Rectal smooth muscle tissue (tissue), 1 donor: ENCODE measurements around the gene COL27A1.

Experiments
- H3K27ac ChIP-seq: one replicate; pipeline ENCODE4 v1.7.0; 2013; ENCODE audit warnings: low read depth, low read length, inconsistent platforms
- H3K27me3 ChIP-seq: one replicate; pipeline ENCODE4 v1.7.0; 2013; ENCODE audit warnings: low read length; ENCODE audit not compliant: control insufficient read depth, insufficient read depth
- H3K36me3 ChIP-seq: one replicate; pipeline ENCODE4 v1.7.0; 2013; ENCODE audit warnings: low read length; ENCODE audit not compliant: control insufficient read depth, insufficient read depth
- H3K4me1 ChIP-seq: one replicate; pipeline ENCODE4 v1.7.0; 2013; ENCODE audit warnings: low read length; ENCODE audit not compliant: control insufficient read depth, insufficient read depth
- H3K4me3 ChIP-seq: one replicate; pipeline ENCODE4 v1.7.0; 2013; ENCODE audit warnings: low read length
- H3K9ac ChIP-seq: one replicate; pipeline ENCODE4 v1.7.0; 2013; ENCODE audit warnings: low read length

The COL27A1 gene

DNA sequence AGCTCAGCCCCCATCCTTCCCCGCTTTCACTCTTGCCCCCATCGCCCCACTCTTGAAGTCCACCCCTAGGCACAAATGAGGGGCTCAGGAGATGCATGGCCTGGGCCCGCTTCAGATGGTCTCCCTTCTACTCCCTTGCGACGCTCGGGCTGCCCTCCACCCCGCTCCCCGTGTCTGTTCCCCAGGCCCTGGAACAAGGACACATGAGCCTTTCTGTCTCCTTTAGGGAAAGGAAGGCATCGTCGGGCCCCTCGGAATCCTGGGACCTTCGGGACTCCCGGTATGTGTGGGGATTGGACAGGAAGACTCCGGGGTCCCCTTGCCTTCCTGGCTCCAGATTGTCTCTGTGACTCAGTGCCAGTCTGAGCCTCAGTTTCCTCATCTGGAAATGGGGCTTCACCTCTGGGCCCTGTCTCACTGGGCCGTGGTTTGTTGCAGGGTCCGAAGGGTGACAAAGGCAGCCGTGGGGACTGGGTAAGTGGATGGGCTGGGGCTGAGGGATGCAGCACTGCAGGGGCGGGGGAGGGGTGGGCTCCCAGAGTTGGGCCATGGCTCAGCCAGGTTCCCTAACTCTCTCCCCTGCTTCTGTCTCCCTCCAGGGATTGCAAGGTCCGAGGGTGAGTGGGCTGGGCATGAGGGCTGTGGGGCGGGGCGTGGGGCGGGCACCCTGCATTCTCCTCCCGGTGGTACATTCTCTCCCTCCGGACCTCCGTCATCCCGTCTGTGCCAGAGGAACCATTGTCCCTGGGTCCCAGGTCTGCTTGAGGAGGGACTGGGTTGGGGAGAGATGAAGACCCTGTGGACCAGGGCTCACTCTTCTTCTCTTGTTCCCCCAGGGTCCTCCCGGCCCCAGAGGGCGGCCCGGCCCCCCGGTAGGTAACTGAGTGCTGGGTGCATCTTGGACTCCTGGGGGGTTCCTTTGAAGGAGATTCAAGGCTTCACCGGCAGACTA, 145.8 kb downstream of the COL27A1 start:
- Histone ChIP-seq H3K36me3 (no peaks in the 10 kb centered on the region), H3K4me1 (no peaks in the 10 kb centered on the region), H3K9ac (no peak overlapping the region), H3K27me3 (no peaks in the 10 kb centered on the region), H3K4me3 (no peak overlapping the region), H3K27ac (no peak overlapping the region)

DNA sequence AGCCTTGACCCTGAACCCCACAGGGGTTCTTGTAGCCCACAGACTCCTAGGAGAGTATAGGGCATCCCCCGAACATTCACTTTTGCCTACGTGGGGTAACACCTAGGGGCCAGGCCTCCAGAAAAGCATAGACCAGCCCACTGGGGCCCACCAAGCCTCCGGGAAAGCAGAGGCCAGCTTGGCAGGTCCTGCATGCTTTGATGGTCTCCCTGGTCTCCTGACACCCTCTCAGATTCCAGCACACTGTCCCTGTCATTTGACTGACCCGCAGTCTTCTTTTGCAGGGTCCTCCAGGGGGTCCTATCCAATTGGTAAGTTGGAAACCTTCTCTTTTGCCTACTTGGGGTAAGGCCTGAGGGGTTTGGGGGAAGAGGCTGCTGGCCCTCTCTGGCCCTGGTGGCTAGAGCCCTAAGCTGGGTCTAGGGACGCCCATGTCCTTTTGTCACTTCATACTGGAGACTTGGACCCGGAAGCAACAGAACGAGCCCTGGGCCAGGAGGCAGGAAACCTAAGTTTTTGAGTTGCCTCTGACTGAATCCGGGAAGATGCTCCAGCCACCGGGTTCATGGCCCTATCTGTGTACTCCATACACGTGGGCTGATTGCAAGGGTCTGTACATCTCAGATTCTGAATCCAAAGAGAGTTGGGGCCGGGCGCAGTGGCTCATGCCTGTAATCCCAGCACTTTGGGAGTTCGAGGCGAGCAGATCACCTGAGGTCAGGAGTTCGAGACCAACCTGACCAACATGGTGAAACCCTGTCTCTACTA, 146.6 kb downstream of the COL27A1 start:
- Histone ChIP-seq H3K9ac (no peak overlapping the region), H3K36me3 (no peaks in the 10 kb centered on the region), H3K27me3 (no peaks in the 10 kb centered on the region), H3K4me1 (no peaks in the 10 kb centered on the region), H3K27ac (no peak overlapping the region), H3K4me3 (no peak overlapping the region)

DNA sequence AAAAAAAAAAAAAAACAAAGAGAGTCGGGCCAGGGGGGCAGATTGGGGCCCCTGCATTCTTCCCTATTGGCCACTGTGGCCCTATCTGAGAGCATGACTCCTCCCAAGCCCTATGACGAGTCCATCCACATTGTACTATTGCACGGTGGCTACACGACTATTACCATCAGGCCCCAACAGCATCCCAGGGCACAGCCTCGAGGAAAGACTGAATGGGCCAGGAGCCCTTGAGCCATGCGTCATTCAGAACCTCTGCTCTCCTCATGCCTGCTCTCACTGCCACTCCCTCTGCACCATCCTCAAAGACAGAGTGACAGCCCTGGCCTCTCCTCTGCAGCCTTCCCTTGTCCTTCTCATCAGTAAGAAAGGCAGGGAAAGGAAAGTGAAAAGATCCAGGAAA, 147.4 kb downstream of the COL27A1 start:
- H3K36me3 ChIP-seq, result no peaks in the 10 kb centered on the region
- no peak overlapping the region for H3K4me3 ChIP-seq
- no peak overlapping the region for H3K9ac ChIP-seq
- H3K4me1 ChIP-seq, result no peaks in the 10 kb centered on the region
- H3K27ac ChIP-seq, result no peak overlapping the region
- no peaks in the 10 kb centered on the region for H3K27me3 ChIP-seq

DNA sequence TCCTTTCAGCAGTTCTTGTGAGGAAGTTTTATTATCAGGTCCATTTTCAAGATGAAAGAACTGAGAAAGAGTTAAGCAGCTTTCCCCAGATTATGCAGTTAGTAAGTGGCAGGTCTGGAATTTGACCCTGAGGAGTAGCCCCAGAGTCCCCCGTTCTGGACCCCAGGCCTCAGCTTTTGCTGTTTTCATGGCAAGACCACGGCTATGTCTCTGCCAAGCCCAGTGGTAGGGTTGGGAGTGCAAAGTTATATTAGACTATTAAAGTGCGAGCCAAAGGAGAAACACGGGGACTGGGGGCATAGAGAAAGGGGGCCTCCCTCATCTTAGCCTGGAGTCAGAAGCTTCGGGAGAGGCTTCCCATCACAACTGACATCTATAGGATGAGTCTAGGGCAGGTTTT, 148.2 kb downstream of the COL27A1 start:
- Histone ChIP-seq H3K4me3 (no peak overlapping the region), H3K36me3 (no peaks in the 10 kb centered on the region), H3K27ac (no peak overlapping the region), H3K4me1 (no peaks in the 10 kb centered on the region), H3K27me3 (no peaks in the 10 kb centered on the region), H3K9ac (no peak overlapping the region)

DNA sequence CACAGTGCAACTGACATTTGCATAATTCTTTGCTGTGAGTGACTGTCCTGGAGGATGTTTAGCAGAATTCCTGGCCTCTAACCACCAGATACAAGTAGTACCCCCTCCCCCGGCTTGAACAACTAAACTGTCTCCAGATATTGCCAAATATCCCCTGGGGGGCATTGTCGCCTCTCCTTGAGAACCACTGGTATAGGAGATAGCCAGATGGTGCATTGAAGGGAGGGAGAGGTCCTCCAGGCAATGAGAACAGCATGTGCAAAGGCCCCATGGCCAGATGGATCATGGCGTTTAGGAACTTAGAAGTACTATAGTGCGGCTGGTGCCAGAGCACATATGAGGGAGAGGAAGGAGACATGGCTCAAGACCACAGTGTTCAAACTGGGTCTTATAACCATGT, 148.6 kb downstream of the COL27A1 start:
- H3K27ac ChIP-seq, result no peak overlapping the region
- H3K4me3 ChIP-seq, result no peak overlapping the region
- no peaks in the 10 kb centered on the region for H3K27me3 ChIP-seq
- no peak overlapping the region for H3K9ac ChIP-seq
- no peaks in the 10 kb centered on the region for H3K36me3 ChIP-seq
- H3K4me1 ChIP-seq, result no peaks in the 10 kb centered on the region

DNA sequence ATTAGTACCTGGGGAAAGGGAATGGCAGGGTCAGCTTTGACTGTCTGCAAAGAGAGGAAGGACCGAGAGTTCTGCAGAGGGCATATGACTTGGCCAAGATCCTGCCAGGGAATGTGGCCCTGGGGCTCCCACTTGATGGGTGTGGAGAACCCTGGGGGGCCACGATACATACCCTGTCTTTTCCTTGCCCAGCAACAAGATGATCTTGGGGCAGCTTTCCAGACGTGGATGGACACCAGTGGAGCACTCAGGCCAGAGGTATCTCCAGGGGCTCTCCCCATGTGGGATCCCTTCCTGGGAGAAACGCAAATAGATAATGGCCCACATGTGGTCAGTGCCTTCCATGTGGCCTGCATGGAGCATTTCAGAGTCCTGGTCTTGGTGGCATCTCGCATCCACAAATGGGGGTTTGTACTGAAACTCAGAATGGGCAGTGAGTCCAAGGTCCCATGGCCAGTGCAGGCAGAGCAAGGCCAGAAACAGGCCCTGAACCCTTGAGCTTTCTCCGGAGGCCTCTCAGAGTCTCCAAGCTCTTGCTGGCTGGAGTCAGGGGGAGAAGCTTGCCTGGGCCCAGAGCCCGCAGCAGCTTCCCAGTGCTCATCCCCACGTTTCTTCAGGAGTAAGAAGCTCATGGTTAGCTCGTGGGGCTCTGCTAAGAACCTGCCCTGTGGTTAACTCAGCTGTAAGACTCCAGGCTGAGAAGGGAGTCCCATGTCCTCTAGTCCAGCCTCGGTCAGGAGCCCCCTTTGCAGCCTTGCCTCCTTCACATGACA, 149.3 kb downstream of the COL27A1 start:
- no peak overlapping the region for H3K27ac ChIP-seq
- no peaks in the 10 kb centered on the region for H3K4me1 ChIP-seq
- H3K27me3 ChIP-seq, result no peaks in the 10 kb centered on the region
- no peaks in the 10 kb centered on the region for H3K36me3 ChIP-seq
- no peak overlapping the region for H3K4me3 ChIP-seq
- no peak overlapping the region for H3K9ac ChIP-seq

DNA sequence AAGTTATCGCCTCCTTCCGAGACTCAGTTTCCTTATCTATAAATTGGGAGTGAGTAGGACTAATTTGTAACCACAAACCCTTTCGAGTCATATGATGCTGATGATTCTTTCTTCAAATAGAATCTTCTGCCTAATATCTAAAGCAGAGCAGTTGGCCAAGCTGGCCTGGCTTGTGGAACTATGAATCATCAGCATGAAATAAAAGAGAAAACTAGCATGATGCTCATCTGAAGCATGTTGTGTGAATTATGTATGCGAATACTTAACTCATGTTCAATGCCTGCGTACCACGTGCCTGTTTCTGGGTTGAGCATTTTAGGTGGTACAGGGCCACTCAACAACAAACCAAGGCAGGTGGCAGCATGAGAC, 152.5 kb downstream of the COL27A1 start:
- H3K9ac ChIP-seq, result no peak overlapping the region
- no peaks in the 10 kb centered on the region for H3K4me1 ChIP-seq
- no peak overlapping the region for H3K4me3 ChIP-seq
- H3K27me3 ChIP-seq, result no peaks in the 10 kb centered on the region
- H3K27ac ChIP-seq, result no peak overlapping the region
- peaks cover 4% of the 10 kb centered on the region for H3K36me3 ChIP-seq

DNA sequence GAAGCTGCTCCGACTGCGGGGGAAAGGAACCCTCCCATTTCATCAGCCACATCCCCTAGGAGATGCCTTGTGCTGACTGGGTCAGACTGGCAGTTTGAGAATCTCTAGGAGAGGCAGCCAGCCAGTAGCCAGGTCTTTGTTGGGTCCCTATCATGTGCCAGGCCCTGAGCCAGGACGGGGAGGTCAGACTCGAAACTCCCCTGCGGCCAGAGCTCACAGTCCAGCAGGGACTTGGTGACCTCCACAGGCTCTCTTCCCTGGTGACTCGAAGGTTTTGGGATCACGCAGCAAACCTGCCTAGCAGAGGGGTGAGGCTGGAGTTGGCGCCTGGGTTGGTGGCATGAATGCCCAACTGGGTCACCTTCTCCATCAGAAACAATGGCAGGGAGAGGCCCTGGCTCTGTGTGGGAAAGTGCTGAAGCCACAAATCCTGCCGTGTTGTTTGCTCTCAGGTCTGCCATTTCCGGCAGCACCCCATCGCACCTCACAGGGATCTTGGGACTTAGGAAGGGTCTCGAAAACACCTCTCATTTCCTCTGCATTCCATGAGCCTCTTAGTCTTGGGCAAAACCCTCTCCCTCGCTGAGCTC, 153.1 kb downstream of the COL27A1 start:
- Histone ChIP-seq H3K9ac (no peak overlapping the region), H3K4me1 (no peaks in the 10 kb centered on the region), H3K4me3 (no peak overlapping the region), H3K27me3 (no peaks in the 10 kb centered on the region), H3K36me3 (peaks cover 4% of the 10 kb centered on the region), H3K27ac (no peak overlapping the region)

DNA sequence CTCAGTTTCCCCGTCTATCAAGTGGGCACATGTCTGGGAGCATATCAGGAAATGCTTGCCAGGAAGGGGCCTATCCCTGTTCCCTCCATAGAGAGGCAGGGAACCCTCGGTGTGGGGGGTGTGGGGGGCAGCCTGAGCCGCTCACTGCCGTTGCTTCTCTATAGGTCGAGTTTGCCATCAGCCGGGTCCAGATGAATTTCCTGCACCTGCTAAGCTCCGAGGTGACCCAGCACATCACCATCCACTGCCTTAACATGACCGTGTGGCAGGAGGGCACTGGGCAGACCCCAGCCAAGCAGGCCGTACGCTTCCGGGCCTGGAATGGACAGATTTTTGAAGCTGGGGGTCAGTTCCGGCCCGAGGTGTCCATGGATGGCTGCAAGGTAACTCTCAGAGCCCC, 153.8 kb downstream of the COL27A1 start:
- H3K27me3 ChIP-seq, result no peaks in the 10 kb centered on the region
- H3K36me3 ChIP-seq, result peaks cover 4% of the 10 kb centered on the region
- H3K27ac ChIP-seq, result no peak overlapping the region
- H3K4me1 ChIP-seq, result no peaks in the 10 kb centered on the region
- no peak overlapping the region for H3K4me3 ChIP-seq
- H3K9ac ChIP-seq, result no peak overlapping the region

DNA sequence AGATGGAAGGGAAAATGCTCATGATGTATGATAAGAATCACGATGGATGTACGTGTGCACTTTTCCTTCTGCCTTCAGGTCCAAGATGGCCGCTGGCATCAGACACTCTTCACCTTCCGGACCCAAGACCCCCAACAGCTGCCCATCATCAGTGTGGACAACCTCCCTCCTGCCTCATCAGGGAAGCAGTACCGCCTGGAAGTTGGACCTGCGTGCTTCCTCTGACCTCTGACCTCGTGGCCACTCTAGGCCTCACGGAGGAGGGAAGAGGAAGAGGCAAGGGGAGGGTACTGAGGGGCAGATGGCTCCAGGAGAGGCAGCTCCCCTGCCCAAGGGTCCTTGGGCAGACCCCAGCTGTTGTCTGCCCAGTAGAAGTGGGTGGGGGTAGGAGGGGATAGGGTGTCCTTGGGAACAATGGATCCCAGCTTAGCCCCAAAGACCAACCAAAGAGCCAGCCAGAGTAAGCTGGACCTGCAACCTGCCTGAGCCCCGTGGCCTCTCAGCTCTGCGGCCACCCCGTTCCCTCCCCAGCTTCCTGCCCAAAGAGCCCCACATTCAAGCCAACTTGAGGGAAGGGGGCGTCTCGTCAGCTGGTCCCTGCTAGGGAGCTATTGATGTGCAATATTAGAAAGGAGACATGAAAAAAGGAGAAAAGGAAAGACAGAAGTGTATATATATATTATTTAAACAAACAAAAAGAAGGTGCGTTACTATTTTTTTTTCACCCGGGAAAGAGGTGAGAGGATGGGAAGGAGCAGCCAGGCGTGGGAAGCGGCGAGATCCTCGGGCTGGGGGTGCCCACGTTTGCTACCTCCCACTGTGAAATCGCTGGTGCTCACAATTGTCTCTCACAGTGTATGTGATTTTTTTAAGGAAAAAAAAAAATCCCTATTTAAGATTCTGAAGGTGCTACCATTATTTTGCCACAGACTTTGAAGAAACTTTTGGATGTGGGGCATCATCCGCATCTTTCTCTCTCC, 155.4 kb downstream of the COL27A1 start:
- no peak overlapping the region for H3K27ac ChIP-seq
- no peak overlapping the region for H3K4me3 ChIP-seq
- H3K27me3 ChIP-seq, result no peaks in the 10 kb centered on the region
- peaks cover 4% of the 10 kb centered on the region for H3K36me3 ChIP-seq
- H3K9ac ChIP-seq, result no peak overlapping the region
- no peaks in the 10 kb centered on the region for H3K4me1 ChIP-seq
